K562 (cell line): ENCODE results near the gene ZER1. TPM values are rescaled to one million over a fixed set of nuclear protein-coding genes. Genes with fewer than 3 reads are reported as not detected.

Source experiments
- MITF ChIP-seq: IDR thresholded peaks from 2 replicates; pipeline ENCODE4 v1.6.1; 2014; ENCODE audit warnings: antibody characterized with exemption
- PPARD ChIP-seq: fragments of 250-450 bp; sonication (Bioruptor Pico); IDR thresholded peaks from 2 replicates; pipeline ENCODE4 v1.8.0; 2022; ENCODE audit warnings: inconsistent platforms, mild to moderate bottlenecking, moderate library complexity
- RB1 ChIP-seq: fragments of 450-650 bp; IDR thresholded peaks from 2 replicates; pipeline ENCODE4 v1.6.1; 2017; ENCODE audit warnings: low read depth, mild to moderate bottlenecking
- ZMIZ1 ChIP-seq, 2 experiments: fragments of 150-350 bp in 1 of 2; IDR thresholded peaks; 2 replicates each; pipeline ENCODE4 v1.6.1; 2012 to 2016; ENCODE audit warnings: low read depth in 2 of 2, low read length in 2 of 2, mild to moderate bottlenecking in 1 of 2, moderate library complexity in 1 of 2
- ZZZ3 ChIP-seq: fragments of 450-650 bp; IDR thresholded peaks from 2 replicates; pipeline ENCODE4 v1.6.1; 2016; ENCODE audit warnings: antibody characterized with exemption, mild to moderate bottlenecking, moderate library complexity
- polyA plus RNA-seq, 8 experiments: library from polyadenylated mRNA; depleted of rRNA in 4 of 8; stranded (reverse) in 5 of 8; unstranded in 3 of 8; fragments of >200 nt; fragmentation: Nextera tagmentation in 2 of 8; fragmentation: Illumina TruSeq in 1 of 8; extraction: Ambion mirVana in 2 of 8; extraction: Trizol in 1 of 8; gene quantifications; 2 replicates each; pipeline versions ENCODE4 v1.2.1 to v1.2.3, GENCODE V29; 2011 to 2014; ENCODE audit warnings: inconsistent platforms in 1 of 8, missing spikeins in 1 of 8
- total RNA-seq, 7 experiments: library from RNA; depleted of rRNA in 6 of 7; stranded (reverse); fragments of >200 nt in 6 of 7; fragmentation: Illumina TruSeq in 2 of 7; extraction: Trizol in 2 of 7; gene quantifications; 2 replicates each; pipeline versions ENCODE4 v1.2.1 to v1.2.3, GENCODE V29; 2011 to 2021; ENCODE audit warnings: low replicate concordance in 1 of 7
- TF ChIP-seq, protein P1 (sequence below), 2 experiments: fragments of 450-650 bp in 1 of 2; IDR thresholded peaks; 2 replicates each; pipeline ENCODE4 v1.6.1; 2011 to 2017; ENCODE audit warnings: low read depth in 2 of 2, antibody characterized with exemption in 1 of 2, borderline replicate concordance in 1 of 2, low read length in 1 of 2, mild to moderate bottlenecking in 1 of 2, mixed read lengths in 1 of 2; ENCODE audit not compliant: control insufficient read depth in 1 of 2
- TF ChIP-seq, protein P2 (sequence below), 2 experiments: IDR thresholded peaks; 2 replicates each; pipeline ENCODE4 v1.6.1; 2011; ENCODE audit warnings: borderline replicate concordance in 1 of 2, control low read depth in 1 of 2, low read depth in 1 of 2, low read length in 1 of 2, mild to moderate bottlenecking in 1 of 2, mixed read lengths in 1 of 2, moderate library complexity in 1 of 2; ENCODE audit not compliant: insufficient read depth in 1 of 2, insufficient read length in 1 of 2, poor library complexity in 1 of 2, severe bottlenecking in 1 of 2; ENCODE audit errors: extremely low read depth in 1 of 2

Gene ZER1
- total and polyA plus RNA-seq, 9 of the 15 experiments (the other 6 are each of a cell fraction or from before 2014, with no cell fraction given) = 0.07 to 10.7 (median 6.2) TPM

GRCh38 chr9:128792978-128793686 is 21.4 kb upstream of the ZER1 start (continued):
- no peak for TF ChIP-seq PPARD (CRISPR knock-in tag)
- no peak for TF ChIP-seq ZMIZ1 (IDR thresholded peaks at IDR 0.05; ENCODE audit: low read depth in 2 of 2, low read length in 2 of 2)
- no peak for TF ChIP-seq RB1
- no peak for TF ChIP-seq MITF
- TF ChIP-seq ZZZ3 = no peak
- TF ChIP-seq, protein P1, sequence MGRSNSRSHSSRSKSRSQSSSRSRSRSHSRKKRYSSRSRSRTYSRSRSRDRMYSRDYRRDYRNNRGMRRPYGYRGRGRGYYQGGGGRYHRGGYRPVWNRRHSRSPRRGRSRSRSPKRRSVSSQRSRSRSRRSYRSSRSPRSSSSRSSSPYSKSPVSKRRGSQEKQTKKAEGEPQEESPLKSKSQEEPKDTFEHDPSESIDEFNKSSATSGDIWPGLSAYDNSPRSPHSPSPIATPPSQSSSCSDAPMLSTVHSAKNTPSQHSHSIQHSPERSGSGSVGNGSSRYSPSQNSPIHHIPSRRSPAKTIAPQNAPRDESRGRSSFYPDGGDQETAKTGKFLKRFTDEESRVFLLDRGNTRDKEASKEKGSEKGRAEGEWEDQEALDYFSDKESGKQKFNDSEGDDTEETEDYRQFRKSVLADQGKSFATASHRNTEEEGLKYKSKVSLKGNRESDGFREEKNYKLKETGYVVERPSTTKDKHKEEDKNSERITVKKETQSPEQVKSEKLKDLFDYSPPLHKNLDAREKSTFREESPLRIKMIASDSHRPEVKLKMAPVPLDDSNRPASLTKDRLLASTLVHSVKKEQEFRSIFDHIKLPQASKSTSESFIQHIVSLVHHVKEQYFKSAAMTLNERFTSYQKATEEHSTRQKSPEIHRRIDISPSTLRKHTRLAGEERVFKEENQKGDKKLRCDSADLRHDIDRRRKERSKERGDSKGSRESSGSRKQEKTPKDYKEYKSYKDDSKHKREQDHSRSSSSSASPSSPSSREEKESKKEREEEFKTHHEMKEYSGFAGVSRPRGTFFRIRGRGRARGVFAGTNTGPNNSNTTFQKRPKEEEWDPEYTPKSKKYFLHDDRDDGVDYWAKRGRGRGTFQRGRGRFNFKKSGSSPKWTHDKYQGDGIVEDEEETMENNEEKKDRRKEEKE (IDR thresholded peaks at IDR 0.05; ENCODE audit: borderline replicate concordance in 1 of 2, control insufficient read depth in 1 of 2, low read depth in 2 of 2, low read length in 1 of 2) = no peak
- TF ChIP-seq, protein P2, sequence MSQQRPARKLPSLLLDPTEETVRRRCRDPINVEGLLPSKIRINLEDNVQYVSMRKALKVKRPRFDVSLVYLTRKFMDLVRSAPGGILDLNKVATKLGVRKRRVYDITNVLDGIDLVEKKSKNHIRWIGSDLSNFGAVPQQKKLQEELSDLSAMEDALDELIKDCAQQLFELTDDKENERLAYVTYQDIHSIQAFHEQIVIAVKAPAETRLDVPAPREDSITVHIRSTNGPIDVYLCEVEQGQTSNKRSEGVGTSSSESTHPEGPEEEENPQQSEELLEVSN (IDR thresholded peaks at IDR 0.05; ENCODE audit: borderline replicate concordance in 1 of 2, extremely low read depth in 1 of 2, insufficient read depth in 1 of 2, insufficient read length in 1 of 2, low read depth in 1 of 2, low read length in 1 of 2, poor library complexity in 1 of 2, severe bottlenecking in 1 of 2) = no peak
